DOHH2 (cell line): ENCODE results near the gene RNF217.

Experiments used
- CTCF ChIP-seq: fragments of 200-600 bp; sonication (generic); IDR thresholded peaks from one replicate; pipeline ENCODE4 v1.5.1; 2014; ENCODE audit warnings: antibody characterized with exemption, mild to moderate bottlenecking, low read depth, low read length; ENCODE audit not compliant: poor library complexity, severe bottlenecking
- EZH2phosphoT487 ChIP-seq: fragments of 200-600 bp; sonication (generic); IDR thresholded peaks from 2 replicates; pipeline ENCODE4 v1.6.1; 2017; ENCODE audit warnings: borderline replicate concordance, mild to moderate bottlenecking, antibody characterized with exemption, low read length, moderate library complexity, mixed read lengths

GRCh38 chr6:125057392-125058246 is 95.4 kb downstream of the RNF217 start:
- no peak for TF ChIP-seq CTCF
- no peak for TF ChIP-seq EZH2phosphoT487
